ENCODE measurements around the gene CAMSAP1.
"Not testable (repeated sequence)": the region's sequence is repeated elsewhere in the genome, so short reads cannot be mapped to it uniquely, and the experiment has no call there.

CAMSAP1 gene

DNA sequence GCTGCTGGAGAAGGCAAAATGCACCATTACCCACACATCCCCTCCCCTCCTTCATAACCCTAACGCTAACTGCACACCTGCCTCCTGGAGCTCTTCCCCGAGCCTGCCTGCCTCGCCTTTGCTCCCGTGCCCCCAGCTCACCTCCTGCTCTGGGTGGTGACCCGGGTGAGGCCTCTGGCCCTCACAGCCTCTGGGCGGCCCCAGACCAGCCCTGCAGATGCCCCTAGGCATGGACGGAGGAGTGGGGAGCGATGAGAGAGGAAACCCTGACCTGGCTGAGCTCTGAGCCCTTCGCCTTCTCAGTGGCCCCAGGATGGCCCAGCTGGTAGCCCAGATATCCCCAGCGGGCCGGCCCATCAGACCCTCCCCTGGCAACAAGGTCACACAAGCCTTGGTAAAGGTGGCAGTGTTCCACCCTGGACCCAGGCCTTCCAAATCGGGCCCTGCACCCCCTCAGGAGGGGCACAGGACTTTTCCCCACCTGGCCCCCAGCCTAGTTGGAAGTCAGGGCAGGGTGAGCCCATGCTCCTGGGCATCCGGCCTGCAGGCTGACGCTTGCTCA lies 14.5 kb upstream of the CAMSAP1 start:
- no peak for FAIRE-seq
- DNase-seq (ENCODE audit: insufficient read length, low spot score), result no peak
- TF ChIP-seq, protein P1, sequence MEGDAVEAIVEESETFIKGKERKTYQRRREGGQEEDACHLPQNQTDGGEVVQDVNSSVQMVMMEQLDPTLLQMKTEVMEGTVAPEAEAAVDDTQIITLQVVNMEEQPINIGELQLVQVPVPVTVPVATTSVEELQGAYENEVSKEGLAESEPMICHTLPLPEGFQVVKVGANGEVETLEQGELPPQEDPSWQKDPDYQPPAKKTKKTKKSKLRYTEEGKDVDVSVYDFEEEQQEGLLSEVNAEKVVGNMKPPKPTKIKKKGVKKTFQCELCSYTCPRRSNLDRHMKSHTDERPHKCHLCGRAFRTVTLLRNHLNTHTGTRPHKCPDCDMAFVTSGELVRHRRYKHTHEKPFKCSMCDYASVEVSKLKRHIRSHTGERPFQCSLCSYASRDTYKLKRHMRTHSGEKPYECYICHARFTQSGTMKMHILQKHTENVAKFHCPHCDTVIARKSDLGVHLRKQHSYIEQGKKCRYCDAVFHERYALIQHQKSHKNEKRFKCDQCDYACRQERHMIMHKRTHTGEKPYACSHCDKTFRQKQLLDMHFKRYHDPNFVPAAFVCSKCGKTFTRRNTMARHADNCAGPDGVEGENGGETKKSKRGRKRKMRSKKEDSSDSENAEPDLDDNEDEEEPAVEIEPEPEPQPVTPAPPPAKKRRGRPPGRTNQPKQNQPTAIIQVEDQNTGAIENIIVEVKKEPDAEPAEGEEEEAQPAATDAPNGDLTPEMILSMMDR (IDR thresholded peaks at IDR 0.05; ENCODE audit: insufficient read depth, missing control alignments), result no peak

DNA sequence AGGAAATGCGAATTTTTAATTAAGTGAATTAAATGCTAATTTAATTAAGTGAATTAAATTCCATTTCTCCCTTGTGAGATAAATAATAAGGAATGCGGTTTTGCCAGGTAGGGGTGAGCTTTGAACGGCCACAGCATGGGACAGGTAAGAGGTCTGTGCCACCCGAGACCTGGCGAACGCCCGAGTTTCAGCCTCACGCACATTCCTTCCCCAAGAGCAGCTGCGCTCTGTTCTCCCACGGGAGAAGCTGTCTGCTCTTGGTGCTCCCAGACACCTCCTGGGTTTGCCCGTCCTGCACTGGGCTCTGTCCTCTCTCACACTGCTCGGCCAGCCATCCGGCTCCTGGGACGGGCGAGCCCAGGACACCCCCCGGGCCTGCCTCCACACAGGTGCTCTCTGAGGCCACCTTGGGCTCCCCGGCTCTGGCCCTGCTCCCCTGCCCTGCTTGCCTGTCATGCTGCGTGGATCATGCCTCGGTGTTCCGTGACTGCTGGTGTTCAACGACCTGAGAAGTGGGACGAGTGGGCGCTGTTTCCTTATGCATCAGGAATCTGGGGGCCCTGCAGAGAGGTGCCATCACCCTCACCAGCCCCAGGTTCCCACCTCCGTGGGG lies 13.7 kb upstream of the CAMSAP1 start:
- DNase-seq (ENCODE audit: insufficient read length, low spot score) (no peak), FAIRE-seq (no peak)
- TF ChIP-seq, protein P1 (IDR thresholded peaks at IDR 0.05; ENCODE audit: insufficient read depth, missing control alignments), result no peak

DNA sequence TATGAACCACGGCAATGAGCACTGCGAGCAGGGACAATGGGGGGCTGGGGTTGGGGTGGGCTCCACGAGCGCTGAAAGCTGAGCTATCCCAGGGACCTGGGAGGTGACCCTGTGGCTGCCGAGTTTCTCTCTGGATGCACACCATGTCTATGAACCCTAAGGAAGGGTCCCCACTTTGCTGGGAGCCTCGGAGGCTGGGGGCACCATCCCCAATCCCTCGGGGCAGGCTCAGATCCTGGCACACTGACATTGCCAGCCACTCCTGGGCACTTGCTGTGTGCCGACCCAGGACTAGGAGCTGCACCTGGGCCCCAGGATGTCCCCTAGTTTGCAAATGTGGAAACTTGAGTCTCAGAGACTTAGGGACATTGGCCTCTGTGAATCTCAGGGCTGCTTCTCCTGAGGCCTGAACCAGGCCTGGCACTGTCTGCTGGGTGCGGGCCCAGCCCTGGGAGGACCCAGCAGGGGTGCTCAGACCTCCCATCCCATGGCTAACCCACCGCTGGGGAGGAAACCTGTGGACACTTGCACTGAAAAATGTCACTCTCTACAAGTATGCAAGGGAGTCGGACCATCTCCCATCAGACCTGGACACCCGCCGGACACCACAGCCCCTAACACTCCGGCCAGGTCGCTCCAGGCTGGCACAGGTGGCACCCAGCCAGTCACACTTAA lies 13.0 kb upstream of the CAMSAP1 start:
- no peak for FAIRE-seq
- DNase-seq (ENCODE audit: insufficient read length, low spot score), result no peak
- TF ChIP-seq, protein P1 (IDR thresholded peaks at IDR 0.05; ENCODE audit: insufficient read depth, missing control alignments), result no peak

DNA sequence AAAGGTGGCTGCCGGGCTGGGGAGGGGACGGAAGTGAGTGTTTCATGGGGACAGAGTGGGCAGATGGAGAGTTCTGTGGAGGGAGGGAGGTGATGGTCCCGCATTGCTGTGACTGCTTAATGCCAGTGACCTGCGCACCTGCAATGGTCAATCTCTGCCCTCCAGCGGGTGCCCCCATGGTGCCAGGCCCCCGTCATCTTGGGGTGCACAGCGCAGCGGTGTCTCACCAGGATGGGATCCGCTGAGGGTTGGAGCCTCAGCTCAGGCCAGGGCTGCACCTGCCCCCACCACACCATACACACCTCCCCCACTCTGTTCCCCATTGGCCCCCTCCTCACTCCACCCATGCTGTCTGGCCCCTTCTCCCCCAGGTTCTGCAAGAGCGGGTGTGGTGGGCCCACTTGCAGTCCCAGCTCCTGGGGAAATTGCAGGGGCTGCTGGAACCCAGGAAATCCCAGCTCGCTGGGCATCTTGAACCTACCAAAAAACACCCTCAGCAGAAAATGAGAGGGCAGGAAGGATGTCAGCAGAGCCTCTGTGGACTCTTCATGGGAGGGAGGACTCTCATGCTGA lies 12.1 kb upstream of the CAMSAP1 start:
- FAIRE-seq (no peak), DNase-seq (ENCODE audit: insufficient read length, low spot score) (no peak)
- TF ChIP-seq, protein P1 (IDR thresholded peaks at IDR 0.05; ENCODE audit: insufficient read depth, missing control alignments), result no peak

DNA sequence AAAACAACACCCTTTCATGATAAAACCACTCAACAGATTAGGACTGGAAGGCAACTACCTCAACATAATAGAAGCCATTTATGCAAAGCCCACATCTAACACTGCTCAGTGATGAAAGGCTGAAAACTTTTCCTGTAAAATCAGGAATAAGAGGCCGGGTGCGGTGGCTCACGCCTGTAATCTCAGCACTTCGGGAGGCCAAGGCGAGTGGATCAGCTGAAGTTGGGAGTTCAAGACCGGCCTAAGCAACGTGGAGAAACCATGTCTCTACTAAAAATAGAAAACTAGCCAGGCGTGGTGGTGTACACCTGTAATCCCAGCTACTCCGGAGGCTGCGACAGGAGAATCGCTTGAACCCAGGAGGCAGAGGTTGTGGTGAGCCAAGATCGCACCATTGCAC lies 8.9 kb upstream of the CAMSAP1 start:
- DNase-seq (ENCODE audit: insufficient read length, low spot score); FAIRE-seq: not testable (repeated sequence)

DNA sequence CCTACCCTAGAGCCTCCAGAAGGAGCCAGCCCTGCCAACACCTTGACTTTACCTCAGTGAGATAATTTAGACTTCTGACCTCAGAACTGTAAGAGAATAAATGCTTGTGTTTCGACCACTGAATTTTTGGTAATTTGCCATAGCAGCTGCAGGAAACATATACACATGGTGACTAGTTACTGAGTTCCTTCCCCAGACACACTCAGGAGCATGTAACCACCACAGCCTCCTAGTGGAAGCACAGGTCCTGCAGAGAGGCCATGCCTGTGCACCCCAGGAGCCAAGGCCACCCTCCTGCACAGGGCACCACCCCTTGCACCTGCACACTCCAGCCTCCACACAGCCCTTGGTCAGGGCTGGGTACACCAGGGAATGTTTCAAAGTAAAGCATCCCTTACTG lies 7.6 kb upstream of the CAMSAP1 start:
- TF ChIP-seq, protein P1 (IDR thresholded peaks at IDR 0.05; ENCODE audit: insufficient read depth, missing control alignments), result no peak
- DNase-seq (ENCODE audit: insufficient read length, low spot score) (no peak), FAIRE-seq (no peak)

DNA sequence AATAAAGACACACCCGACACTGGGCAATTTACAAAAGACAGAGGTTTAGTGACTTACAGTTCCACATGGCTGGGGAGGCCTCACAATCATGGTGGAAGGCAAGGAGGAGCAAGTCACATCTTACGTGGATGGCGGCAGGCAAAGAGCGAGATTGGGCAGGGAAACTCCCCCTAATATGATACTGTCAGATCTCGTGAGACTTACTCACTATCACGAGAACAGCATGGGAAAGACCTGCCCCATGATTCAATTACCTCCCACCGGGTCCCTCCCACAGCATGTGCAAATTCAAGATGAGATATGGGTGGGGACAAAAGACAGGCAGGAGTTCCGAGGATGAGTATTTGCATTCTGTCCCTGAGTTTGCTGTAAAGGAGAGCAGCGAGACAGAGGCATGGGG lies 3.9 kb upstream of the CAMSAP1 start:
- FAIRE-seq, result not testable (repeated sequence)

DNA sequence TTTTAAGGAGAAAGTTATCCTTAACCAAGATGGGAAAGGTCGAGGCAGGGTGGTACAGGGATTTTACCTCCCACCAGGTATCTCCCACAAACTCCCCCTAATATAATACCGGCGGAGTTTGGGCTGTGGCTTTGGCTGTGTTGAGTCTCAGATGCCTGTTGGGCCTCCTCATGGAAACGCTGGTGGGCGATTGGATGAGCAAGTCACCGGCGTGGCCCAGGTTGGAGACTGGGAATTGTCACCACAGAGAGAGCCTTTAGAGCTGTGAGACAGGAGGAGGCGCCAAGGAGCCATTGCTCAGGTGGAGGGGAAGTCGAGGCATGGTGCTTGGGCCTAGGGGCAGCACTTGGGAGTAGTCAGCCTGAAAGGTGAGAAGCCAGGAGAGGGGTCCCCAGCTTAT lies 3.4 kb upstream of the CAMSAP1 start:
- TF ChIP-seq, protein P1 (IDR thresholded peaks at IDR 0.05; ENCODE audit: insufficient read depth, missing control alignments), result no peak
- no peak for DNase-seq (ENCODE audit: insufficient read length, low spot score)
- no peak for FAIRE-seq

More for the DNA sequence above, 3.9 kb upstream of the CAMSAP1 start:
- not testable (repeated sequence) for DNase-seq (ENCODE audit: insufficient read length, low spot score)
